Measurements from ENCODE around the gene DNASE1L1. TPM values are rescaled to one million over a fixed set of nuclear protein-coding genes. Genes with fewer than 3 reads are reported as not detected.
A peak's percentile ranks its signal among the peaks of the same experiment; 100 is the strongest.

The DNASE1L1 gene
- total and polyA plus RNA-seq, 8 donors = 12.5 to 48.7 (median 17.1) TPM

DNA sequence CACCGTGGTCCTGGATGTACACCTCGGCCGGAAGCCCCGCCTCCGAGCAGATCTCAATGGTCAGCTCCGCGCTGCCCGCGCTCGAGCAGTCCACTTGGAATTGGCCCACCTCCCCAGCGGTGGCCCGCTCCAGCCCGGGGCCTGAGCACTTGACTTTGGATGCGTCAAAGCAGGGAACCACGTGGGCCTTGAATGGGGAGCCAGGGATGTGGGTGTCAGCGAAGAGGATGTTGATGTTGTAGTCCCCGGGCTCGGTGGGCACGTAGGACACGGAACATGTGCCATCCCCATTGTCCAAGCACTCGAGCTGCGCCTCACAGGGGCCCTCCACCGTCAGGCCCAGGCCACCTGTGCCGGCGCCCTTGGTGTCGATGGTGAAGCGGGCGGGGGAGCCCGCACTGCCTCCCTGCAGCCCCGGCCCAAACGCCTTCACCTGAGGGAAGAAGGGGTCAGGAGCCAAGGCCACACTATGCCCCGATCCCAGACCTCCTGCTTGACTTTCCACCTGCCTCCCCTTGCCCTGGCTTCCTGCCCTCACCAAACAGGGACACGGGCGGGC, 48.8 kb downstream of the DNASE1L1 start:
- Histone ChIP-seq H3K4me3 (no peak overlapping the region), H3K4me1 (no peaks in the 10 kb centered on the region), H3K27ac (peak overlapping the region in 2 of 5 donors; percentile 43 to 49), H3K9me3 (no peaks in the 10 kb centered on the region), H3K27me3 (no peaks in the 10 kb centered on the region), H3K36me3 (peaks cover 56 to 97% (median 91%) of the 10 kb centered on the region in 4 donors)
- 74 to 94% (median 87%) methylated on average over 18 to 34 of the region's 34 CpGs for WGBS, 5 donors
- TF ChIP-seq POLR2AphosphoS5 (IDR thresholded peaks at IDR 0.05) (no peak), EP300 (IDR thresholded peaks at IDR 0.05) (no peak), POLR2A (IDR thresholded peaks at IDR 0.05) (no peak)
- TF ChIP-seq, protein P1, sequence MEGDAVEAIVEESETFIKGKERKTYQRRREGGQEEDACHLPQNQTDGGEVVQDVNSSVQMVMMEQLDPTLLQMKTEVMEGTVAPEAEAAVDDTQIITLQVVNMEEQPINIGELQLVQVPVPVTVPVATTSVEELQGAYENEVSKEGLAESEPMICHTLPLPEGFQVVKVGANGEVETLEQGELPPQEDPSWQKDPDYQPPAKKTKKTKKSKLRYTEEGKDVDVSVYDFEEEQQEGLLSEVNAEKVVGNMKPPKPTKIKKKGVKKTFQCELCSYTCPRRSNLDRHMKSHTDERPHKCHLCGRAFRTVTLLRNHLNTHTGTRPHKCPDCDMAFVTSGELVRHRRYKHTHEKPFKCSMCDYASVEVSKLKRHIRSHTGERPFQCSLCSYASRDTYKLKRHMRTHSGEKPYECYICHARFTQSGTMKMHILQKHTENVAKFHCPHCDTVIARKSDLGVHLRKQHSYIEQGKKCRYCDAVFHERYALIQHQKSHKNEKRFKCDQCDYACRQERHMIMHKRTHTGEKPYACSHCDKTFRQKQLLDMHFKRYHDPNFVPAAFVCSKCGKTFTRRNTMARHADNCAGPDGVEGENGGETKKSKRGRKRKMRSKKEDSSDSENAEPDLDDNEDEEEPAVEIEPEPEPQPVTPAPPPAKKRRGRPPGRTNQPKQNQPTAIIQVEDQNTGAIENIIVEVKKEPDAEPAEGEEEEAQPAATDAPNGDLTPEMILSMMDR (IDR thresholded peaks at IDR 0.05) = no peak
- DNase-seq = no peak
- intact Hi-C loops (cut with DNase I; ENCODE audit: low total_unique reads) = no loop called here

DNA sequence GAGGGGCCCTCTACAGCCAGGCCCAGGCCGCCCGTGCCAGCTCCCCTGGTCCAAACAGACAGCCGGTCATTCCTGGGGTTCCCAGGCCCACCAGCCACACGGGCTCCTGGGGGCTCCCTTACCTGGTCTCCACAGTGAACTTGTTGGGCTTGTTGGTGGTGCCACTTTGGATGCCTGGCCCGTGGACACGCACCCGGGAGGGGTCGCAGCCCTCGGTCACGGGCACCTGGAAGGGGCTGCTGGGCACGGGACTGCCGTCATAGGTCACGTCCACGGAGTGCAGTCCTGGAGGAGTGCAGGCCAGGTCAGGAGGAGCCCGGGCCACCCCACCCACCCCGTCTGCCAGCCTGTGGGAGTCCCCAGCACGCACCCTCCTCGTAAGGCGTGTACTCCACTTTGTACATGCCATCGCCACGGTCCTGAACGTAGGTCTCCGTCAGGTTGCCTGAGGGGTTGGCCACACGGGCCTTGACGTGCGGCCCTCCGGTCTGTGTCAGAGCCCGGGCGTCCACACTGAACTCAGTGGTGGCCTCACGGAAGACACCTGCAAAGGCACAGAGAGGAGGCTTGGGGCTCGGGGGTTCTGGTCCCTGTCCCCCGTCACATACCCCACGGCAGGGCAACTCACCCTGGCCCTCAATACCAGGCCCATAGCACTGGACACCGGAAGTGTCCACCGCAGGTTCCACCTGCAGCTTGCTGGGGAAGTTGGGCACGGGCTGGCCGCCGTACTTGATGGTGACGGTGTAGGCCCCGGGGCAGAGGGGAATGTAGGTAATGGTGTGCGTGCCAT, 49.5 kb downstream of the DNASE1L1 start:
- no peaks in the 10 kb centered on the region for H3K9me3 ChIP-seq
- no peak overlapping the region for H3K4me3 ChIP-seq
- DNase-seq = no peak
- no peaks in the 10 kb centered on the region for H3K4me1 ChIP-seq
- H3K36me3 ChIP-seq = peaks cover 61 to 97% (median 91%) of the 10 kb centered on the region in 4 donors
- intact Hi-C loops (cut with DNase I; ENCODE audit: low total_unique reads) = no loop called here
- TF ChIP-seq, protein P1 (IDR thresholded peaks at IDR 0.05) = no peak
- TF ChIP-seq POLR2A (IDR thresholded peaks at IDR 0.05) (no peak), EP300 (IDR thresholded peaks at IDR 0.05) (no peak), POLR2AphosphoS5 (IDR thresholded peaks at IDR 0.05) (no peak)
- 60 to 95% (median 91%) methylated on average over 1 to 41 of the region's 41 CpGs for WGBS, 5 donors
- H3K27ac ChIP-seq = peak overlapping the region in 2 of 5 donors; percentile 43 to 49
- no peaks in the 10 kb centered on the region for H3K27me3 ChIP-seq

DNA sequence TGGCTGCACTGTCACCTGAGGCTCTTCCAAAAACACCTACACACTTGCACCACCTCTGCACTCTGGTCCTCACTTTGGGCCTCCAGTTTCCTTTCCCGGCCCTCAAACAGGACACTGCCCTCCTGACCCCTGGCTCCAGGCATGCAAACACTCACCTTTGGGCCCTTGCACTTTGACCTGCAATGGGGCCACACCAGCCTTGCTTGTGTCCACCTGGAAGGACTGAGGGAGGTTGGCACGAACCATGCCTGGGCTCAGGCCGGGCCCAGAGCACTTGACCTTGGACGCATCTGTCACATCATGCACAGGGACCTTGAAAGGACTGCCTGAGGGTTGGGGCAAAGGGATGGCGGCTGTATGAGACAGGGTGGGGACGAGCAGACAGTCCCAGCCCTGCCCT, 50.2 kb downstream of the DNASE1L1 start:
- intact Hi-C loops (cut with DNase I; ENCODE audit: low total_unique reads) = no loop called here
- TF ChIP-seq, protein P1 (IDR thresholded peaks at IDR 0.05) = no peak
- TF ChIP-seq EP300 (IDR thresholded peaks at IDR 0.05) (no peak), POLR2A (IDR thresholded peaks at IDR 0.05) (no peak), POLR2AphosphoS5 (IDR thresholded peaks at IDR 0.05) (no peak)
- no peak overlapping the region for H3K4me3 ChIP-seq
- no peaks in the 10 kb centered on the region for H3K27me3 ChIP-seq
- peak overlapping the region in 2 of 5 donors; percentile 29 to 43 for H3K27ac ChIP-seq
- H3K4me1 ChIP-seq = no peaks in the 10 kb centered on the region
- no peaks in the 10 kb centered on the region for H3K9me3 ChIP-seq
- no peak for DNase-seq
- 56 to 92% (median 81%) methylated on average over 1 to 6 of the region's 6 CpGs for WGBS, 5 donors
- H3K36me3 ChIP-seq = peaks cover 60 to 97% (median 91%) of the 10 kb centered on the region in 4 donors

DNA sequence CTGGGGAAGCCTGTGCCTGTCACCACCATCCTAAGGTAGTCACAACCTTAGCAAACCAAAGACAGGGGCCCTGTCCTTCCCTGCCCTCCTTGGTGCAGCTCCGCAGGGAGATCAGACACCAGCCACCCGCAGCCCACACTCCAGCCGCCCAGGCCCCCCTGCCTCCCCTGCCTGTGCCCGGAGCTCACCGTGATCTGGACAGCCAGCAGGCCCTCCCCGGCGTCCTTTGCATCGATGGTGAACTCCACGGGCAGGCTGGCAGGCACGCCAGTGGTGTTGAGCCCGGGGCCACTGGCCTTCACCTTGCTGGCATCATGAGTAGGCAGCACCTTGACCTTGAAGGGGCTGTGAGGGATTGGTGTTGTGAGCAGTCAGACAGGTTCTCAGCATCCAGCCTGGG, 51.0 kb downstream of the DNASE1L1 start:
- Histone ChIP-seq H3K4me3 (no peak overlapping the region), H3K4me1 (no peaks in the 10 kb centered on the region), H3K27ac (peak overlapping the region in 2 of 5 donors; percentile 29 to 43), H3K9me3 (no peaks in the 10 kb centered on the region), H3K36me3 (peaks cover 65 to 97% (median 94%) of the 10 kb centered on the region in 4 donors), H3K27me3 (no peaks in the 10 kb centered on the region)
- intact Hi-C loops (cut with DNase I; ENCODE audit: low total_unique reads) = no loop called here
- 85 to 93% (median 87%) methylated on average over 11 of the region's 11 CpGs; no CpG with 5 or more reads in 1 of the 5 donors for WGBS, 5 donors
- DNase-seq = no peak
- TF ChIP-seq POLR2AphosphoS5 (IDR thresholded peaks at IDR 0.05) = no peak
- TF ChIP-seq EP300 (IDR thresholded peaks at IDR 0.05) = no peak
- no peak for TF ChIP-seq POLR2A (IDR thresholded peaks at IDR 0.05)
- TF ChIP-seq, protein P1 (IDR thresholded peaks at IDR 0.05) = no peak

Data from stomach (tissue), 9 donors.